HG03354 (cell line): ENCODE measurements around the gene DENND10.
"Not testable (repeated sequence)": the region's sequence is repeated elsewhere in the genome, so short reads cannot be mapped to it uniquely, and the experiment has no call there.

Experiments used
- ATAC-seq: cut with Tn5 transposase; IDR thresholded peaks from one replicate; pipeline ENCODE4 v1.9.1; 2021; ENCODE audit warnings: mild to moderate bottlenecking; ENCODE audit not compliant: unreplicated experiment, poor library complexity, severe bottlenecking

DENND10 gene

DNA sequence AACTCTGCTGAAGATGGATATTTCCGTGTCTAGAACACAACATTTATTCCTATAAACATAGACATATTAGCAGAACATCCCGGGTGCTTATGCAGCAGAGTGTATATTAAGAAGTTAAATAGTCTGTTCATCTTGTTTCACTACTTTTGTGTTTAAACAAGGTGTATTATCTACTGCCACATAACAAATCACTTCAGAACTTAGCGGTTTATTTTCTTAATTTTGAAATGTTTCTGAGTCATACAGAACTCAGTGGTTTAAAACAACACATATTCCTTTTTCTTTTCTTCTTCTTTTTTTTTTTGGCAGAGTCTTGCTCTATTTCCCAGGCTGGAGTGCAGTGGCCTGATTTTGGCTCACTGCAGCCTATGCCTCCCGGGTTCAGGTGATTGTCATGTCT, 25.8 kb downstream of the DENND10 start:
- ATAC-seq: no peak

DNA sequence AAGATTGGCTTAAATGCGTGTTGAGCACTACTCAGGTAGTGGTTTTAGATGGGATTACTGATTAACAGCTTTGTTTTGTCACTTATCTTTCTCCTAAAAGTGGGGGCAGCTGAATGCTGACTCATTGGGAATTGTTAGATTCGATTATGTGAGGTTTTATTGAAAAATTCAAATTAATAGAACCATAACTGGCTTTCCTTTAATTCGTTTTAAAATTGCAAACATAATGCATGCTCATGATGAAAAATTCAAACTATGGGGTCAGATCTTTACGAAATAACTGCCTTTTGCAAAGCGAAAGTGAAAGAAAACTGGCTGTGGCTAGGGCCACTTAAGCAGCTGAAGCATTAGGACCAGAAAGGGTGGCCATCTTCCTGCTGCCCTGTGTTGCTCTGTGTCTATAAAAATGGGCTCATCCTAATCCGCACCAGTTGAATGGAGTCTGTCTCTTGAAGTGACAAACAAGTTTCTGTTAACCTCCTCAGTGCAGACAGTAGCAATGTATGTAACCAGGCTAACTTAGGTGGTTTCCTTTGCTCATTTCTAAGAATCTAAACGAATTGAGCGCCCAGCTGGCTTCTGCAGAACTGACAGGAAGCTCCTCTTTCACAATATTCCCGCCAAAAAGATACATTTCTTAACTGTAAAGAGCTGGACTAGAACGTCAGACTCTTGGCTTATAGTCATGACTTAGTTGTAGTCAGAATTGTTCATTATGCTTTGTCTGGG, 27.8 kb downstream of the DENND10 start:
- peak; percentile 81 for ATAC-seq

DNA sequence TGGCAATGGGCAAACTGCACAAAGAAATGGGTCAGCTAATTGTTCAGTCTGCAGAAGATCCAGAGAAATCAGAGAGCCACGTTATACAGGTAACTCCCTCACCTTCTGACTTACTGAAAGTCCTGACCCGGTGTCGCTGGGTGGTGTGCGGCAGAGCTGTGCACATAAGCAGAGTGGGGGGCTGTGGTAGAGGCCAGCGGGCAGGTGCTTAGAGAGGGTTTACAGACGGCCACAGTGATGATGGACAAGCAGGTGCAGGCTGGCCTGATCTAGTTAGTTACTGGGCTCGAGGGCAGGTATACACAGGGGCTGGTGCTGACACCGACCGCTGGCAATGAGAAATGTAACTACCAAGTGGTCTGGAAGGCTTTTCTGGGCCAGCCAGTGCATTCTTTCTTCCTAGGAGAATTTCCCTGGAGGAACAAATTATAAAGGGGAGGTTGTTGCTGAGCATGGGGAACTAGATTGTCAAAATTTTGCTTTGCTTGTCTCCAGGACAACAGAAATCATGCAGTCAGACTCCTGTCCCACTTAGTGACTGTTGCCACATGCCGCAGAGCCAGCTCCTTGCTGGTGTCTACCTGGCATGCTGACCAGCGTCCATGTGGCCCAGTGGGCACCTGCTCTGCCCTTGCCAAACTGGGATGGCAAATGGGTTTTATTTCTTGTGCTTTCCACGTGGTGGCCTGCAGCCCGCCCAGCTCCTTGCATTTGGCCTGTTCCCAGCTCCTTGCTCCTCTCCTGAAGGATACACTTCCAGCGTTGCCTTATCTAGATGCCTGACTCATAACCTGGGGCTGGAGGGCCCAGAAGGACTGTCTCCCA, 28.8 kb downstream of the DENND10 start:
- ATAC-seq: no peak

DNA sequence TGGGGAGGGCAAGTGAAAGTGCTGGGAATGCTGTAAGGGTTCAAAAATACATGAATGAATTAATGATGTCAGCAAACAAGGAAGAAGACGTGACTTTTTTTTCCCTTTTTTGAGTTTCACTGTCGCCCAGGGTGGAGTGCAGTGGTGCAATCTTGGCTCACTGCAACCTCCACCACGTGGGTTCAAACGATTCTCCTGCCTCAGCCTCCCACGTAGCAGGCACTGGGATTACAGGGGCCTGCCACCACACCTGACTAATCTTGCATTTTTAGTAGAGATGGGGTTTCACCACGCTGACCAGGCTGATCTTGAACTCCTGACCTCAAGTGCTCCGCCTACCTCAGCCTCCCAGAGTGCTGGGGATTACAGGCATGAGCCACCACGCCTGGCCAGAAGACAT, 30.0 kb downstream of the DENND10 start:
- ATAC-seq: no peak

DNA sequence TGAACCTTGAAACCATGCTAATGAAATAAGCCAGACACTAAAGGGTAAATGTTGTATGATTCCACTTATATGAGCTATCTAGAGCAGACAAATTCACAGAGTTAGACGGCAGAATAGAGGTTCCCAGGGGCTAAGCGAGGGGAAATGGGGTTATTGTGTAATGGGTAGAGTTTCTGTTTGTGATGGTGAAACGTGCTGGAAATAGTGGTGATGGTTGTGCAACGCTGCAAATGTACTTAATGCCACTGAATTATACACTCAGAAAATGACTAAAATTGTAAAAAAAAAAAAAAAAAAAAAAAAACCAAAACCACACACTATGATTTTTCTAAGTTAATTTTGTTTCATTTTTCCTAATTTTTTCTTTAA, 31.6 kb downstream of the DENND10 start:
- ATAC-seq: no peak

DNA sequence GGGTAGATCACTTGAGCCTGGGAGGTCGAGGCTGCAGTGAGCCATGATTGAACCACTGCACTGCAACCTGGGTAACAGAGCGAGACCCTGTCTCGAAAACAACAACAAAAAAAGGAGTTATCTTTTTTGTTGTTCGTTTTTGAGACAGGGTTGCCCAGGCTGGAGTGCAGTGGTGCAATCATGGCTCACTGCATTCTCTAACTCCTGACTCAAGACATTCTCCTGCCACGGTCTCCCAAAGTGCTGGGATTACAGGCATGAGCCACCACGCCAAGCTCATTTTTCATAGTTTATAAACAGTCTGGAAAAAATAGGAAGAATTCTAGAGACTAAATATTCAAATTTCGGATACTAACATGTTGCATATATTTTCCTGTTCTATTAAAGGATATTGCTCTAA, 32.2 kb downstream of the DENND10 start:
- ATAC-seq: no peak

DNA sequence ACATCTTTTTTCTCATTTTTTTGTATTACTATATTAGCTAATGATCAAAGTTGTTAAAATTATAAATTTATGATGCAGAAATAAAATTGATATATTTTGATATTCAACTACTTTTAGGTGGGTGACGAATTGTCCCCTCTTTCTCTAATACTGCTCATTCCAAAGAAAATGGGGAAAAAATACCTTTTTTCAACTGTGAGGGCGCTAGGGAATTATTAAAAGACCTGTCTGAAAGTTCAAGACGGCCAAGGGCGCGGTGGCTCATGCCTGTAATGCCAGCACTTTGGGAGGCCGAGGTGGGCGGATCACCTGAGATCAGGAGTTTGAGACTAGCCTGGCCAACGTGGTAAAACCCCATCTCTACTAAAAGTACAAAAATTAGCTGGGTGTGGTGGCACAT, 34.0 kb downstream of the DENND10 start:
- not testable (repeated sequence) for ATAC-seq

DNA sequence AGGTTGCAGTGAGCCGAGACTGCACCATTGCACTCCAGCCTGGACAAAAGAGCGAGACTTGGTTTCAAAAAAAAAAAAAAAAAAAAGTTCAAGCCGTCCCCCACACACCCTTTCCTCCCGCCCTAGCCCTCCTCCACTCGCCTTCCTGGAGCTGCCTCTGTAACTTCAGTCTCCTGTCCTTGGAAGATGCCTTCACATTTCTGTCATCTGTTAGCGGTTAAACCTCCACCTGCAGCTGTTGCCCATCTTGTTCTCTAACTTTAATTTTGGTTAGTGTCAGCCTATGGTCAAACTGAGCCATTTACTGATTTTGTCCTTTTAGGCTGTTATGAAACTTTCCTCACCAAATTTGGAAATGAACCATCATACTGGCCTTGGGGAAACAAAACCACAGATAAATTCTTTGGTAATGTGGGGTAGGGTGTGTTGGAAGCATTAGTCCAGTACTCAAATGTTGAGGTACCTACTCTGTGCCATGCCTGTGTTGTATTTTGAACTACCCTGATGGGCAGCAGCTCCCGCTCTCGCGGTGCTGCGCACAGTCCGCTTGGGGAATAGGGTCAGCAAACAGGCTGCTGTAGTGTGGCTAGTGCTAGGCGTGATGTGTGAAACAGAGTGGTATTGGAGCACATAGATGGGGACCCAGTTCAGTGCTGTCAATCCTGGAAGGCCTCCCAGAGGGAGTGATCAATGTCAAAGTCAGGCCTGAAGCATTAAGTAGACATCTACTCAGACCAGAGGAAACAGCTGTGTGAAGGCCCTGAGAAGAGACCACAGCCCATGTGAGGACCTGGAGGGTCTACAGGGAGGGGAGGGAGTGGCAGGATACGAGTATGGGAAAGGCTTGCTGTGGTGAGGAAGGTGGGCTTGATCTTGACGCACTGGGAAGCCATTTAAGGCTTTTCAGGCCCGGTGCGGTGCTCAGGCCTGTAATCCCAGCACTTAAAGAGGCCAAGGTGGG, 34.7 kb downstream of the DENND10 start:
- ATAC-seq: no peak

DNA sequence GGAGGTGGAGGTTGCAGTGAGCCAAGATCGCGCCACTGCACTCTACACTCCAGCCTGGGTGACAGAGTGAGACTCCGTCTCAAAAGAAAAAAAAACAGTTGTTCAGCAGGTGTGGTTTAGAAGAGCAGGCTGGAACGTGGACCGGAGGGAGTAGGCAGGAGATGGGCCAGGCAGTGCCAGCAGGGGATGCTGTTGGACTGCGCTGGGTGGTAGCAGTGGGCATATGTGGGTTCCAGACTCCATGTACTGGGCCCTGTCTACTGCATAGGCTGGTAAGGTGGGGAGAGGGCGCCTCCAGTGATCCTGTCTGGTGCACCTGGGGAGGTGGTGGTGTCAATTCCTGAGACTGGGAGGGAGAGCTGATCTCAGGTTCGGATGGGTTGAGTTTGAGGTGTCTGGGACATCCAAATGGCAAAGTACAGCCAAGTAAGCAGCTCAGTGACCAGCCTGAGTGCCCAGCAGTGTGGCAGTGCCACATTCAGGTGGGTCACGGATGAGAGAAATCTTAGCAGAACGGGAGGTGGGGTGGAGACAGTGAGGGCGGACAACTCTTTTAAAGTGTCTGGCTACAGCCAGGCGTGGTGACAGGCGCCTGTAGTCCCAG, 35.7 kb downstream of the DENND10 start:
- no peak for ATAC-seq

DNA sequence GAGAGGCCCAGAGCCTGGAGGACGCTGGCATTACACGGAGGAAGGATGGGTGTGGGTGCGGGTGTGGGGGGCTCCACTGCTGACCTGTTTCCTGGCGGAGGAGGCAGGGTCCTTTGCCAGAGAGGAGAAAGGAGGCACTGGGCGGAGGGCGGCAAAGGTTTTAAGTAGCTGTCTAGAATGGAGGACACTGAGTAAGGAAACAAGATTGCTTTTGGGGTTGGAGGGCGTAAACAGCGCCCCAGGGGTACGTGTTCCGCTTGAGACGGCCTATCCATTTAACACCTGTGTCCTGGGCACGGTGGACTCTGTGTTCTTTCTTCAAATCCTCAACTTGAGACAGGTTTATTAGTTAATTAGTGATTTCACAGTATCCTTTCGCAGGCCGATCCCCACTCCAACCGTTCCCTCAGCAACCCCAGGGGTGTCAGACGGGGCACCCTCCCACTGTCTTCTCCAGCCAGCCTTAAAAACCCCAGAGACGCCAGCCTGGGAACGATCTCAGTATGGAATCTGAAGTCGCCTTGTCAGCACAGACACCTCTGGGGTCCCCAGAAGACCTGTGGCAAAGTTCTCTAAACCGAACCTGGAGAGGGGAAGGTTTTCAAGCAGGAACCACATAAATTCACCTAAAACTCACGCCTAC, 36.8 kb downstream of the DENND10 start:
- no peak for ATAC-seq

DNA sequence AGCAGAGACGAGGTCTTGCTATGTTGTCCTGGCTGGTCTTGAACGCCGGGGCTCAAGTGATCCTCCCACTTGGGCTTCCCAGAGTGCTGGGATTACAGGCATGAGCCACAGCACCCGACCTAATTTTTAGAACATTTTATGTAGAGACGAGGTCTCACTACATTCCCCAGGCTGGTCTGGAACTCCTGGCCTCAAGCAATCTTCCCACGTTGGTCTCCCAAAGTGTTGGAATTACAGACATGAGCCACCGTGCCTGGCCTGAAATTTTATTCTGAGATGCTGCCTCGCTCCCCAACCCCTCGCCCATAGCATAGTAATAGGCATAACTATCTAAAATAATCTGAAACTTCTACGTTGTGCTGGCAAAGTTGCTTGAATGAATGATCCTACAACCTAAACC, 39.7 kb downstream of the DENND10 start:
- ATAC-seq: no peak

DNA sequence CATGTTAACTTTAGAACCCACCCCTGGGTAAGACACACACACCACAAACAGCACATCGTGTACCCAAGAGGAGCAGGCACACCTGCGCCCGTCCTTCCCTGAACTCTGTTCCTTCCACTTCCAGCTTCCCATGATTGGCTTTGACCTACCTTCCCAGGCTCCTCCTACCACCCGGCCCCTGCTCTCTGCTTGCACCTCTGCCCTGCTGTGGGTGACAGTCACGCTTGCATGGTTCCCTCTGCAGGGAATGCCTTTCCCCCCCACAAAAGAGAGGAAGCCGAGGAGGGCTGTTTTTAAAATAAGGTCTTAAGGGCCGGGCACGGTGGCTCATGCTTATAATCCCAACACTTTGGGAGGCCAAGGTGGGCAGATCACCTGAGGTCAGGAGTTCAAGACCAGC, 45.2 kb downstream of the DENND10 start:
- no peak for ATAC-seq

DNA sequence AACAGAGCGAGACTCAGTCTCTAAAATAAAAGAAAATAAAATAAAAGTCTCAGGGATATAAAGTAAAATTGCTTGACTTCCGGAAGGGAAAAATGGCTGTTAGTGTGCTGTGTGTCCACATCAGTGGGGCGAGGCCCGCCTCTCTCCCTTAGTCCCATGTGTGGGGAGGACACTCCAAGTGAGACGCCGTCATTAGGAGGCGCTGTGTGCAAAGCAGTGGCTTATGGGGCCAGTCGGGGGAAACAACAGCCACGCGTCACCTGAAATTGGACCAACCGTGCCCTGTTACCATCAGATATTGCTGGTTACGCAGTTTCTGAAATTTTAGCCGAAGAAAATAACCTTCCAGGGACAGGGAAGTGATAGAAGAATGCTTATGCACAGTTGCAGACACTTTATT, 45.8 kb downstream of the DENND10 start:
- ATAC-seq: no peak

DNA sequence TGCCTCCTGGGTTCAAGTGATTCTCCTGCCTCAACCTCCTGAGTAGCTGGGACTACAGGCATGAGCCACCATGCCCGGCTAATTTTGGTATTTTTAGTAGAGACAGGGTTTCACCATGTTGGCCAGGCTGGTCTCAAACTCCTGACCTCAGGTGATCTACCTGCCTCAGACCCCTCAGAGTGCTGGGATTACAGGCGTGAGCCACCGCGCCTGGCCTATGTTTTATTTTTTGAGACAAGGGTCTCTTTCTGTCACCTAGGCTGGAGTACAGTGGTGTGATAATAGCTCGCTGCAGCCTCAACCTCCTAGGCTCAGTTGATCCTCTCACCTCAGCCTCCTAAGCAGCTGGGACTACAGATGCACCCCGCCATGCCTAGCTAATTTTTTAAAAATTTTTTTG, 47.7 kb downstream of the DENND10 start:
- ATAC-seq: not testable (repeated sequence)

DNA sequence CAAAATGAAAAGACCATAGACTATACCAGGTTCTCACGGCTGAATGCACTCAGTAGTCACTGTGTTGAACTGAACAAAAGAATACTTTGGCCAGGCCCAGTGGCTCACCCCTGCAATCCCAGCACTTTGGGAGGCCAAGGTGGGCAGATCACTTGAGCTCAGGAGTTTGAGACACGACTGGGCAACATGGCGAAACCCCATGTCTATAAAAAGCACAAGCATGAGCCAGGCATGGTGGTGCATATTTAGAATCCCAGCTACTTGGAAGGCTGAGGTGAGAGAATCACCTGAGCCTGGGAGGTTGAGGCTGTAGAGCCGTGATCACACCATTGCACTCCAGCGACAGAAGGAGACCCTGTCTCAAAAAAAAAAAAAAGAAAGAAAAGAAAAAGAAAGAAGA, 49.1 kb downstream of the DENND10 start:
- ATAC-seq: no peak

DNA sequence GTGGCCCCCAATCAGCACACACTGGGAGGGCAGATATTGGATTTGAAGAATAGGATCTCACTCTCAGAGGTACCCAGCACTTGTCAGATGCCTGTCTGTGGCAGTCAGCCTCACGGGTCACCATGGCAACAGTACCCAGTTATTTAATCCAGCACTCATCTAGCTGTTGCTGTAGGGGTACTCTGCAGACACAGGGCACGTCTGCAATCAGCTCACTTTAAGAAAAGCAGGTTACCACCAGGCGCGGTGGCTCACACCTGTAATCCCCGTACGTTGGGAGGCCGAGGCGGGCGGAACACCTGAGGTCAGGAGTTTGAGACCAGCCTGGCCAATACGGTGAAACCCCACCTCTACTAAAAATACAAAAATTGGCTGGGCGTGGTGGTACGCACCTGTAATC, 49.7 kb downstream of the DENND10 start:
- ATAC-seq: no peak

DNA sequence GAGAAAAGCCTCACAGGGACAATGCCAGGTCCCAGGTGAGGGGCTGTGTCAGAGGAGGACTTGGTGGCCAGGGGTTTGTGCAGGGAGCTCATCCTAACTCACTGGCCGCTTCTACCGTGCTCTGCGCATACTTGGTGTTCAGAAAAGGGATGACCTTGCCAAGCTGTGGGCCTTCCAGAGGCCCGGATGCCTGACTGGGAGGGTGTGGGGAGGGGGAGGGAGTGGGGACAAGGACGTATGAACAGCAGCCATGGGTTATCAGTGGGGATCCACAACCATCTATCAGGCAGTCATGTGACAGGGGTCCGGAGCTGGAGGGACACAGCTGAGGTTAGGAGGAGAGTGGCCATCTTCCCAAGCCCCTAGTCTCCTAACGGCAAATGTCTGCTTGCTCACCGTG, 55.4 kb downstream of the DENND10 start:
- no peak for ATAC-seq

DNA sequence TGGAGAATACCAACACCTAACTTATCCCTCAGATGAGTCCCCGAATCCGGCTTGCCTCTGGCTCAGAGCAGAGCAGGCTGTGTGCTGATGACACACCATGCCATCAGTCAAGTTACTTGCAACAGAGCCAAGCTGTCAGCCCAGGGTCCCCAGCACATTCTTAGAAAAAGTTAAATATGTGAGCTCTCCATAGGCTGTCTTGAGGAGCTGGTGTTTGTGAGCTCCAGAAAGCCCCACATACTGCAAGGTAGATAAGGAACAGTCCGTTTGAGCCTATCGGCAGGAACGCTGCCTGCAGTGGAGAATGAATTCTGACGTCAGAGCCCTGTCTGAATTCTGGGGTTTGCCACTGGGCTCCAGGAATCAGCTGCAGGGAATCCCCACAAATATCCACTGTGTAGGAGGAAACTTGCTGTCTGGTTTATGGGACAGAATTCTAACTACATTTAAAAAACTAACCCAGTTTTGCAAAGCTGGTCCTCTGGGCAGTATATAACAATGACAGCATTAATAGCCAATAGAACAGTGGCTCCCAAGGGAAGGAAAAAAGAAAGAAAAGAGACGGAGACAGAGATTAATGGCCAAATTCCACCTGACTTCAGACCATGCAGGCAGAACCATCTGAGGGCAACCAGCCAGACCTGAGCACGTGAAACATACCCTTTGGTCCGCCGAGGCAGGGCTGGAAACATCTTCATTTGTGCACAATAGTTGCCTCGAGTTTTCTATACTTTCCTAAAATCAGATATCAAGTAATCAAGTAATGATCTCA, 58.0 kb downstream of the DENND10 start:
- no peak for ATAC-seq
